ENCODE data around the gene RASGEF1B. TPM values are rescaled to one million over a fixed set of nuclear protein-coding genes. Genes with fewer than 3 reads are reported as not detected.

RASGEF1B gene
- total and polyA plus RNA-seq, 2 of the 4 experiments (the other 2 are of a cell fraction) = 0.09 to 0.36 TPM

- in situ Hi-C loops (cut with MboI; ENCODE audit: low sequenced_read_pairs) = no loop called here
- no peak overlapping the region for H2BK120ac ChIP-seq (ENCODE audit: low read depth, low read length)
- no peak overlapping the region for H3K23ac ChIP-seq (ENCODE audit: low read depth, low read length)
- no peak overlapping the region for H3K18ac ChIP-seq (ENCODE audit: low read depth, low read length)
- POLR2A ChIA-PET (ENCODE audit: unreplicated experiment) = no interaction called here
- CTCF ChIA-PET = interaction anchor here (1.2 kb wide), 1 partner anchor 14 kb away, joined by 3 read pairs; no protein-coding TSS in a partner anchor
- H3K9me3 ChIP-seq (ENCODE audit: control insufficient read depth, insufficient read depth, low read length) = no peaks in the 10 kb centered on the region
- H2AK9ac ChIP-seq (replicated peaks; ENCODE audit: low read depth, low read length, poor library complexity) = no peak overlapping the region
- H2BK20ac ChIP-seq (ENCODE audit: low read depth, low read length) = no peak overlapping the region
- H4K5ac ChIP-seq (ENCODE audit: low read depth, low read length) = no peak overlapping the region
- H3K4ac ChIP-seq (ENCODE audit: low read depth, low read length) = no peak overlapping the region
- peaks cover 2% of the 10 kb centered on the region; the same call in 1 of the 2 replicates for H3K36me3 ChIP-seq (ENCODE audit: control insufficient read depth, insufficient read depth, low read length)
- no peak overlapping the region for H2AK5ac ChIP-seq (ENCODE audit: low read depth, low read length)
- H3K79me1 ChIP-seq (ENCODE audit: low read depth in 1 of 2, low read length in 2 of 2) = no peaks in the 10 kb centered on the region
- no peaks in the 10 kb centered on the region for H4K20me1 ChIP-seq (ENCODE audit: insufficient read depth, low read length)
- no peak overlapping the region for H2AFZ ChIP-seq (replicated peaks; ENCODE audit: low read length, poor library complexity)
- TF ChIP-seq POLR2A (IDR thresholded peaks at IDR 0.05; ENCODE audit: low read depth, low read length) (no peak), RFX5 (IDR thresholded peaks at IDR 0.05; ENCODE audit: low read depth, low read length) (no peak), NFE2L2 (IDR thresholded peaks at IDR 0.05; ENCODE audit: low read depth, low read length) (no peak), CTCF (conservative IDR thresholded peaks at IDR 0.05; ENCODE audit: low read depth, low read length) (no peak), FOS (IDR thresholded peaks at IDR 0.05; ENCODE audit: low read depth, low read length) (no peak), USF2 (IDR thresholded peaks at IDR 0.05; ENCODE audit: low read depth, low read length) (no peak), RAD21 (IDR thresholded peaks at IDR 0.05; ENCODE audit: low read length) (no peak), RCOR1 (IDR thresholded peaks at IDR 0.05; ENCODE audit: insufficient replicate concordance, low read length) (no peak), MAFK (IDR thresholded peaks at IDR 0.05; ENCODE audit: low read depth, low read length) (no peak), ELK1 (IDR thresholded peaks at IDR 0.05; ENCODE audit: borderline replicate concordance, low read depth, low read length) (no peak), BHLHE40 (IDR thresholded peaks at IDR 0.05; ENCODE audit: low read depth, low read length) (no peak), SMC3 (IDR thresholded peaks at IDR 0.05; ENCODE audit: low read depth, low read length) (no peak)
- no peak overlapping the region for H3K4me3 ChIP-seq (ENCODE audit: insufficient read depth, low read depth, low read length)
- no peak overlapping the region for H3K4me2 ChIP-seq (ENCODE audit: low read depth, low read length)
- peaks cover 7% of the 10 kb centered on the region; the same call in 1 of the 2 replicates for H3K27me3 ChIP-seq (ENCODE audit: control insufficient read depth, insufficient read depth, low read length)
- intact Hi-C loops (cut with micrococcal nuclease) = no loop called here
- DNase-seq (no peak), ATAC-seq (ENCODE audit: low read depth) (no peak)
- no peaks in the 10 kb centered on the region for H3K9me1 ChIP-seq (ENCODE audit: insufficient read depth, low read length)
- H4K8ac ChIP-seq (ENCODE audit: low read depth in 2 of 2, low read length in 2 of 2) = no peak overlapping the region
- peaks cover 2% of the 10 kb centered on the region; the same call in 1 of the 2 replicates for H3K4me1 ChIP-seq (ENCODE audit: control insufficient read depth, insufficient read depth, low read length)
- no peak overlapping the region for H3K14ac ChIP-seq (replicated peaks; ENCODE audit: low read depth, low read length)
- no peak overlapping the region for H2BK15ac ChIP-seq (ENCODE audit: low read depth, low read length)
- H4K91ac ChIP-seq (ENCODE audit: insufficient read depth, low read depth, low read length) = no peak overlapping the region
- no TSS peak for BruUV-seq (replicated peaks)
- no peak overlapping the region for H3K56ac ChIP-seq (ENCODE audit: extremely low read depth, insufficient read depth, low read length)
- no peak overlapping the region for H2BK5ac ChIP-seq (ENCODE audit: low read depth, low read length, poor library complexity, severe bottlenecking)
- dilution Hi-C loops (cut with HindIII; ENCODE audit: low sequenced_read_pairs, unreplicated experiment) = no loop called here
- no peak overlapping the region for H3K27ac ChIP-seq (ENCODE audit: insufficient read depth, low read length)
- WGBS, 2 experiments (ENCODE audit: extremely low coverage in 2 of 2, insufficient read length in 1 of 2) = no CpG with 5 or more reads among the region's 2 CpGs
- no peak overlapping the region for H3K9ac ChIP-seq (ENCODE audit: low read depth, low read length)
Observed at GRCh38 chr4:81459228-81459627, 12.5 kb downstream of the RASGEF1B start.

Data from IMR-90 (cell line).